ENCODE results near the gene SEPTIN5. TPM values are rescaled to one million over a fixed set of nuclear protein-coding genes. Genes with fewer than 3 reads are reported as not detected.
A peak's percentile ranks its signal among the peaks of the same experiment; 100 is the strongest.

The SEPTIN5 gene
- total RNA-seq, 1 donor from 2014 or later: 7.3 TPM

DNA sequence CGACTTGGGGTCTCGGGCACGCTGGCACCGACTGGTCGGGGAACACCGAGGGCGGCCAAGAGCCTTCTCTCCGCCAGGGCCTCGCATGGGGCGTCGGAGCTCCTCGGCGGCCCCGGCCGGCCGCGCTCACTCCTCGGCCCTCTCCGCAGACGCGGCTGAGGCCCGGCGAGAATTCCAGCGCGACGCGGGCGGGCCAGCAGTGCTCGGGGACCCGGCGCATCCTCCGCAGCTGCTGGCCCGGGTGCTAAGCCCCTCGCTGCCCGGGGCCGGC is 51.9 kb downstream of the SEPTIN5 start:
- Histone ChIP-seq H3K27me3 (ENCODE audit: insufficient read depth, low read length) (peaks cover 79% of the 10 kb centered on the region), H4K20me1 (ENCODE audit: insufficient read depth, low read length) (peaks cover 15% of the 10 kb centered on the region), H3K79me2 (ENCODE audit: insufficient read depth, low read length) (no peaks in the 10 kb centered on the region), H3K4me2 (ENCODE audit: low read length) (peak overlapping the region; percentile 52), H3K9me3 (ENCODE audit: insufficient read depth, low read depth, low read length) (peaks cover 3% of the 10 kb centered on the region), H3K9ac (ENCODE audit: low read length) (no peak overlapping the region), H3K4me1 (ENCODE audit: insufficient read depth, low read length) (no peaks in the 10 kb centered on the region), H2AFZ (ENCODE audit: low read depth, low read length) (no peak overlapping the region), H3K36me3 (ENCODE audit: insufficient read depth, low read length) (no peaks in the 10 kb centered on the region), H3K4me3 (ENCODE audit: insufficient read depth, low read depth, low read length) (no peak overlapping the region), H3K27ac (ENCODE audit: low read depth, low read length) (no peak overlapping the region)
- H3K4me3 Mint-ChIP-seq (ENCODE audit: unreplicated experiment): no peak overlapping the region
- DNase-seq (ENCODE audit: low read depth) (no peak), FAIRE-seq (no peak)
- peaks cover 3% of the 10 kb centered on the region for H3K36me3 Mint-ChIP-seq (ENCODE audit: low read depth, unreplicated experiment)
- H3K27ac Mint-ChIP-seq (ENCODE audit: unreplicated experiment): no peak overlapping the region
- peaks cover 12% of the 10 kb centered on the region for H3K9me3 Mint-ChIP-seq (ENCODE audit: unreplicated experiment)
- no peak for TF ChIP-seq EZH2 (IDR thresholded peaks at IDR 0.05; ENCODE audit: insufficient read depth, low read length)
- TF ChIP-seq, protein P1, sequence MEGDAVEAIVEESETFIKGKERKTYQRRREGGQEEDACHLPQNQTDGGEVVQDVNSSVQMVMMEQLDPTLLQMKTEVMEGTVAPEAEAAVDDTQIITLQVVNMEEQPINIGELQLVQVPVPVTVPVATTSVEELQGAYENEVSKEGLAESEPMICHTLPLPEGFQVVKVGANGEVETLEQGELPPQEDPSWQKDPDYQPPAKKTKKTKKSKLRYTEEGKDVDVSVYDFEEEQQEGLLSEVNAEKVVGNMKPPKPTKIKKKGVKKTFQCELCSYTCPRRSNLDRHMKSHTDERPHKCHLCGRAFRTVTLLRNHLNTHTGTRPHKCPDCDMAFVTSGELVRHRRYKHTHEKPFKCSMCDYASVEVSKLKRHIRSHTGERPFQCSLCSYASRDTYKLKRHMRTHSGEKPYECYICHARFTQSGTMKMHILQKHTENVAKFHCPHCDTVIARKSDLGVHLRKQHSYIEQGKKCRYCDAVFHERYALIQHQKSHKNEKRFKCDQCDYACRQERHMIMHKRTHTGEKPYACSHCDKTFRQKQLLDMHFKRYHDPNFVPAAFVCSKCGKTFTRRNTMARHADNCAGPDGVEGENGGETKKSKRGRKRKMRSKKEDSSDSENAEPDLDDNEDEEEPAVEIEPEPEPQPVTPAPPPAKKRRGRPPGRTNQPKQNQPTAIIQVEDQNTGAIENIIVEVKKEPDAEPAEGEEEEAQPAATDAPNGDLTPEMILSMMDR (IDR thresholded peaks at IDR 0.05; ENCODE audit: insufficient read depth, low read depth, low read length): no peak
- H3K4me1 Mint-ChIP-seq (ENCODE audit: low read depth, unreplicated experiment): no peaks in the 10 kb centered on the region
- H3K27me3 Mint-ChIP-seq (ENCODE audit: low read depth, unreplicated experiment): peaks cover 65% of the 10 kb centered on the region

DNA sequence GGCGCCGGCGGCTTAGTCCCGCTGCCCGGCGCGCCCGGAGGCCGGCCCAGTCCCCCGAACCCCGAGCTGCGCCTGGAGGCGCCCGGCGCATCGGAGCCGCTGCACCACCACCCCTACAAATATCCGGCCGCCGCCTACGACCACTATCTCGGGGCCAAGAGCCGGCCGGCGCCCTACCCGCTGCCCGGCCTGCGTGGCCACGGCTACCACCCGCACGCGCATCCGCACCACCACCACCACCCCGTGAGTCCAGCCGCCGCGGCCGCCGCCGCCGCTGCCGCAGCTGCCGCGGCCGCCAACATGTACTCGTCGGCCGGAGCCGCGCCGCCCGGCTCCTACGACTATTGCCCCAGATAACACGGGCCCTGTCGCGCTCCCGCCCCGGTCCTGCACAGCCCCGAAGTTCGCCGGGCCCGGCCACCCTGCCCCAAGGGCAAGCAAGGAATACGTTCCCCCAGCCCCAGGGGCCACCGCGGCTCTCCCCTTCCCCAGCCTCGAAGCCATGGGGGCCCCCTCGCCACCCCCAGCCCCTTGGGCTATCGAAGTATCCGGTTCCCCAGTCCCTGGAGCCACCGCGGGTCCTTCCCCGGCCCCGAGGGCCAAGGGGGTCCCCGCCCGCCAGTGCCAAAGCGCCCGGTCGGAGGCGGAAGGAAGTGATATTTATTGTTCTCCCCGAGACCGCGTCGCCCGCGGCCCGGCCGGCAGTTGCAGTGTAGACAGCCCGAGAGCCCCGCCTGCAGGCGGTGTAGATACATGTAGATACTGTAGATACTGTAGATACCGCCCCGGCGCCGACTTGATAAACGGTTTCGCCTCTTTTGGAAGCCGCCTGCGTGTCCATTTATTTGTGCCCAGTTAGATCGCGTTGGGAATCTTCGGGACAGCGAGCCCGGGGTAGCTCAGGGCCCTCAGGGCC is 52.5 kb downstream of the SEPTIN5 start:
- Histone ChIP-seq H3K4me1 (ENCODE audit: insufficient read depth, low read length) (no peaks in the 10 kb centered on the region), H3K36me3 (ENCODE audit: insufficient read depth, low read length) (no peaks in the 10 kb centered on the region), H4K20me1 (ENCODE audit: insufficient read depth, low read length) (peaks cover 12% of the 10 kb centered on the region), H3K79me2 (ENCODE audit: insufficient read depth, low read length) (no peaks in the 10 kb centered on the region), H3K9ac (ENCODE audit: low read length) (no peak overlapping the region), H2AFZ (ENCODE audit: low read depth, low read length) (no peak overlapping the region), H3K9me3 (ENCODE audit: insufficient read depth, low read depth, low read length) (peaks cover 3% of the 10 kb centered on the region), H3K4me3 (ENCODE audit: insufficient read depth, low read depth, low read length) (no peak overlapping the region), H3K27ac (ENCODE audit: low read depth, low read length) (no peak overlapping the region), H3K27me3 (ENCODE audit: insufficient read depth, low read length) (peaks cover 81% of the 10 kb centered on the region), H3K4me2 (ENCODE audit: low read length) (peak overlapping the region; percentile 52)
- Mint-ChIP-seq H3K4me1 (ENCODE audit: low read depth, unreplicated experiment) (no peaks in the 10 kb centered on the region), H3K4me3 (ENCODE audit: unreplicated experiment) (no peak overlapping the region), H3K9me3 (ENCODE audit: unreplicated experiment) (peaks cover 11% of the 10 kb centered on the region), H3K27ac (ENCODE audit: unreplicated experiment) (no peak overlapping the region), H3K27me3 (ENCODE audit: low read depth, unreplicated experiment) (peaks cover 68% of the 10 kb centered on the region), H3K36me3 (ENCODE audit: low read depth, unreplicated experiment) (peaks cover under 1% of the 10 kb centered on the region)
- DNase-seq (ENCODE audit: low read depth): no peak
- FAIRE-seq: no peak
- TF ChIP-seq EZH2 (IDR thresholded peaks at IDR 0.05; ENCODE audit: insufficient read depth, low read length): peak; percentile 98
- TF ChIP-seq, protein P1 (IDR thresholded peaks at IDR 0.05; ENCODE audit: insufficient read depth, low read depth, low read length): no peak

All from astrocyte (in vitro differentiated cells and primary cell).